Bladder microvascular endothelial cell (primary cell): ENCODE data around the gene RGS13. TPM values are rescaled to one million over a fixed set of nuclear protein-coding genes. Genes with fewer than 3 reads are reported as not detected.

ENCODE experiments used
- total RNA-seq: library from RNA; depleted of rRNA; stranded (reverse); fragments of >200 nt; gene quantifications from 2 replicates; pipeline ENCODE4 v1.2.3, GENCODE V29; 2014

RGS13 gene, protein sequence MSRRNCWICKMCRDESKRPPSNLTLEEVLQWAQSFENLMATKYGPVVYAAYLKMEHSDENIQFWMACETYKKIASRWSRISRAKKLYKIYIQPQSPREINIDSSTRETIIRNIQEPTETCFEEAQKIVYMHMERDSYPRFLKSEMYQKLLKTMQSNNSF
- total RNA-seq, result not detected in 2 replicates

DNA sequence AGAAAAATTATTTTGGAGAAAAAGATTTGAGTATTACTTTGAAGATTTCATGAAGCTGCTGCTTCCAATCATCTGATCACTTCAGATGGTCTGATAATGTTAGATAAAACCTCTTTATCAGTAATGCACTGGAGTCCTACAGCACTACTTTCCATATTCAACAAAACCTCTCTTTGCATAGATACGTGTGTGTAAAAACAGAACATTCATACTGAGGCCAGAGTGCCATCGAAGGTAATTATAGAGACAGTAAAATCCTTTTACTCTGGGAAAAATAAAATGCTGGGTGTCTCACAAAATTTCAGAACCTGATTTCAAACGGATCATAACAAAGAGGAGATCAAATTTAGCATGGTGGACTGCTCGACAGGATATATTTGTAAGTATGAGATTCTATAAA is at the start of gene RGS13:
Gene RGS13, plus strand, starts transcription at position 209 of the 400 bp plus-strand sequence. CDS start 8,188 bp downstream, outside the sequence.

Other genes starting within 250 kb of the RGS13 start
- not detected in 2 replicates for gene RGS1, start 60.4 kb upstream of the RGS13 start, total RNA-seq
- gene RGS2, start 172.9 kb downstream of the RGS13 start, total RNA-seq, result 2.1 and 7.3 TPM in 2 replicates